SKM-1 (cell line): Measurements from ENCODE around the gene CALHM2.

Experiments
- DNase-seq: peaks from one replicate; lab custom pipeline; 2025; ENCODE audit not compliant: unreplicated experiment; lab: John Stamatoyannopoulos, UW

Gene CALHM2

DNA sequence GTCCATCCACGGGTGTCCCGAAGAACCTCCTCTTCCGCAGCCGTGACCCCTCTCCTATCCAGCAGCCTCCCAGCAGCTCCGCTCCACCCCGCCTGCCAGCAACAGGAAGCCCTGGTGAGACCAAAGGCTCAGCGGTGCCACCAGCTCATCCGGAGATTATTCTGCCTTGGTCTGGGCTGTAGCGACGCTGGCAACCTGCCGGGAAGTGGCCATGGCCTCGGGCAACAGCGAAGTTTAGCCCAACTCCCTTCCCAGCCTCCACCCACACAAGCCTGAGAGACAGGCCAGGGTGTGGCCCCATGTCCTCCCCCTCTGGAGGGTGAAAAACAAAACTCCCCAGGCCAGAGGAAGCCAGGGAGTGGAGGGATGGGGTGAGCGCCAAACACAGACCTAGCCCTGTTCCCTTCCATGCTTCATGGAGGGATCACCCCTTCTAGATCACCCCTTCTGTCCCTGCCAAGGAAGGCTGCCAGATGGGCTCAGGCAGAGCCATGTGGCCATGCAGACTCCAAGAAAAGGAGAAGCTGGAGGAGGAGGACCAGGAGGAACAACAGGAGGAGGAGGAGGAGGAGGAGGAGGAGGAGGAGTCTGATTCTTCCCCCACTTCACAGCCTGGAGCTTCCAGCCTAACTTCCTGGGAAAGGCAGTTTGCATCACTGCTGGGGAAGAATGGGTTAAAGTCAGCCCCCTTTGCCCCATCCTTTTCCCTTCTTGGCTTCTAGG is 918 bp downstream of the CALHM2 start:
- no peak for DNase-seq

DNA sequence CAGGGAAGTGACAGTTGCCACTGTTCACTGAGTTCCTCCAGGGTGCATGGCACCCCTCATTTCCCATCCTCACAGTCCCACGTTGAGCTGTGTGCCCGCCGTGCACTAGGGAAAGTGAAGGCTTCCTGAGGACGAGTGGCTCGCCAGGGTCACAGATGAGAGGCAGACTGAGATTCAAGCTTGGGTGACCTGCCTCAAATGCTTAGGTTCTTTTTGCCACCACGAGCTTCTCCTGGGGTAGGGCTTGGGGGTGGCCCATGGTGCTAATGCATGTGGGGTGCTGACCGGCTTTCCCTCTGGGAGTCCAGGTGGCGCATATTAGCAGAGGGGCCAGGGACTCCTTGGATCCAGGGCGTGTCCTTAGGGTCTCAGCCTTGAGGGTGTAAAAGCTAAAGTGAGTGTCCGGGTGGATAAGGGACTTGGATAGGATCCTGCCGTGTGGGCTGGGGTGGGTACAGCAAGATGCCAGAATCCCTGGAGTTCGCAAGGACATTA is 1.9 kb downstream of the CALHM2 start:
- no peak for DNase-seq

DNA sequence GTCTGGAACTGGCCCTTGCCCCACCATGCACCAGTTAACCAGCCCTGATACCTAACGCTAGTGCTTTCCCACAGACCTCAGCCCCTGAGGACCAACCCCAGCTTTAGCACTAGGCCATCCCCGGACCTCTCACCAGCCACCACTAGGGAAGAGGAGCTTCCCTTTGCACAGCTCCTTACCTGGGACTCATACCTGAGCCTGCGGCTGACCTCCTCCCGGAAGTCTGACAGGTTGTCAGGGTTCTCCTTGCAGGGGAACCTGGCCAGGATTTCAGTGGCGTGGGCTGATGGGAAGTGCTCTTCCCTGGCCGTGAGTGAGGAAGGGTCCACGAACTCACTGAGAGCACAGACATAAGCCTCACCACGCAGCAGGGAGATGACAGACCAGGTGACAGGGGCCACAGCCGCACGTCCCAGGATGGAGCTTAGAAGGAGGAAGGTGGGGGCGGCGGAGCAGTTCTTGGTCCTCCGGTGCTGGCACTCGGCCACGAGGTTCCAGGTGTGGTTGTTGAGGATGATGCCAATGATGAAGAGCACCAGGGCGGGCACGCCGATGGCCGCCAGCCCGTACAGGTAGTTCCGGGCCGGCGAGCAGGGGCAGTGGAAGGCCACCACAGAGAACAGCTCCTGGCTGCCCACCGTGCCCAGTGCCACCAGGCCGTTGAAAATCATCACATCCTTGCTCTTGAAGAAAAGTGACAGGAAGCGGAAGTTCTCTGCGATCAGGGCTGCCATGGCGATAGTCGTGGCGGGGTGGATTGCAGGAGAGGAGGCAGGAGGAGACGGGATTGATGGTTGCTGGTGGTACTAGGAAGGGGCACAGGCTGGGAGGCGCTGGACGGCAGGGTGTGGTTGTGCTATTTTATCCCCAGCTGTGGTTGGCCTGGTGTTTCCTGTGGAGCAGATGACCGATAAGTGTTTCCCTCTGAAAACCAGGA is 2.7 kb downstream of the CALHM2 start:
- no peak for DNase-seq

DNA sequence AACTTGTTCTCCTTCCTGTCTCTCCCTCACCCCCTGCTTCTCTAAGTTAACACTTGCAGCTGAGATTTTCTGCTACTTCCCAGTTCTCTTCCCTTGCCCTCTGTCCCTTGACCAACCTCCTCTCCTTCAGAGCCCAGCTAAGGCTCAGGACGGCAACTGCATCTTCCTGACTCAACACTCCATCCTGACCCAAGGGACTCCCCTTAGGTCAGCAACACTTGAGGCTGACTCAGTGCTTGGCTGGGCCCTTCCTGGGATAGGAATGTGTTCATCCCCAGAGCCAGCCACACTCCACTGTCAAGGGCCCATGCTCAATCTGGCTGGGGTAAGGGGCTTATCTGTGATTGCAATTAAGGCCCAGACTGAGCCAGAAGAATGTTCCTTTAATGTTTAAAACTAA is 3.4 kb downstream of the CALHM2 start:
- DNase-seq: no peak

DNA sequence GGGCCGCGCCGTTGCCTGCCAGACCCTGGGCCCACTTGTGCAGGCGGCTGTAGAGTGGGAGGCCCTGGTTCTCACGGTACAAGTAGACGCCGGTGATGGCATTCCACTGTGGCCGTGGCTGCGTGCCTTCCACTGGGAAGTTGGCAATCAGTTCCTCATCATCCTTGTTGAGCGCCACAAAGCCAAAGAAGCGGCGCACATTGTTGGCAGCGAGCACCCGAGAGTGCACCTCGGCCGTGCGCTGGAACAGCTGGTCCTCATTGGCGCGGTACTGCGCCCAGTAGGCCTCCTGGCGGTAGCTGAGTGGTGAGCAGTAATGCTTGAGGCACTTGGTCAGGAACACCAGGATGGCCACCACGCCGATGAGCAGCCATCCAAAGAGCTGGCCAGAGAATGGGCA is 5.0 kb downstream of the CALHM2 start:
- DNase-seq: no peak

DNA sequence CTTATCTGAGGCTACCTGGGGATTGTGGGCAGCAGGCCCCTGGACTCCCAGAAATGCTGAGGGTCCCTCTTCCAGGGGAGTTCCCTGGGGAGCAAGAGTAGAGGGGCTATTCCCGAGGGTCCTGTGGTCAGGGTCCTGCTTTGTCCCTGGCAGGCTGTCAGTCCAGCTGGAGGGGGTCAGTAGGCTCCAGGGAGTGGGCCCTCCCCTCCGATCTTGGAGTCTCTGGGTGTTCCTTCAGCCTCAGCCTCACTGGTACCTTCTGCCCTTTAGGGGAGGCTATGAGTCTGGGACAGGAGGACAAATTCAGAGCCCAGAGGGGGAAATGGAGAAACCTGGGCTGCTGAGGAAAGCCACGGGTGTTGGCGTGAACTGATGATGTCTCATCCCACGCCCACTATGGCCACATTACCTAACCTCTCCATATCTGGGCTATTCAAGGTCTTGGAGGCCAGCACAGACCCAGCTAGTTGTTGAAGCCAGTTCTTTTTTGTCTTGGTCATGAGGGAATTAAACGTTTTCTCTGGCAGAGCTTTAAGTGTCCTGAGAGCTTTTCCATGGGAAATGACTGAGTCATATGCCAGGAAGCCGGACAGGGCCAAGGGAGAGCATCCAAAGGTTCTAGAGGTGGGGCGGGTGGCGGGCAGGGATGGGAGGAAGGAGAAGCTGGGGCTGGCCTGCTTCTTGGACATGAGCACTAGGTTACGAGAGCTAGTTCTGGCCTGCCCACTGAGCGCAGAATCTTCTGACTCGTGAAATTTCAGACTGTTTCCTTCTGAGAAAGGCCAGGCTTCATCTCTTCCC is 6.2 kb downstream of the CALHM2 start:
- no peak for DNase-seq

DNA sequence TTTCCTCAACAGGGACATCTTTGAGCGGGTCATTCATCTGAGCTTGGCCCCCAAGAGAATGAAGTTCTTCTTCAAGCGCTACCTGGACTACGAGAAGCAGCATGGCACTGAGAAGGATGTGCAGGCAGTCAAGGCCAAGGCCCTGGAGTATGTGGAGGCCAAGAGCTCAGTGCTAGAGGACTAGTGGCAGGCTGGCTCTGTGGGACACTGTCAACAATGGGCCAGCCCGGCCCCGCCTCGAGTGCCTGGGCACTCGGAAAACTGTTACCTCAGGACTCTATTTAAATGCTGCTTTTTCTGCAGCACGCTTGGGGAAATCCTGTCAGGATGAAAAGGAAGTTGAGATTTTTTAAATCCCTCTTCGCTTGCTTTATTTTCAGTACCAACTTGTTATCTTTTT is 6.8 kb downstream of the CALHM2 start:
- no peak for DNase-seq

DNA sequence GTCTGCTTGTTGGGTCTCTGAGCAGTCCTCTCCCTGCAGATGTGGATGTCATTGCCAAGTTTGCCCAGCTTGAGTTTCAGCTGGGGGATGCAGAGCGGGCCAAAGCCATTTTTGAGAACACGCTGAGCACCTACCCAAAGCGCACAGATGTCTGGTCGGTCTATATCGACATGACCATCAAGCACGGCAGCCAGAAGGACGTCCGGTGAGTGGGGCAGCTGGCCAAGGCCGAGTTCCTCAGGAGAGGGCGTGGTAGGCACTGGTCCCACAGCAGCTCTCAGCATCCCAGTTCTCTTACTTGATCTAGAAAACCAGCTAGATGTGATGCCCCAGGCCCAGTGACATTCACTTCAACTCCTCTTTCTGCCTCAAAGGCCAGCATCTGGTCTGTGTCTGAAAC is 7.7 kb downstream of the CALHM2 start:
- DNase-seq: no peak

DNA sequence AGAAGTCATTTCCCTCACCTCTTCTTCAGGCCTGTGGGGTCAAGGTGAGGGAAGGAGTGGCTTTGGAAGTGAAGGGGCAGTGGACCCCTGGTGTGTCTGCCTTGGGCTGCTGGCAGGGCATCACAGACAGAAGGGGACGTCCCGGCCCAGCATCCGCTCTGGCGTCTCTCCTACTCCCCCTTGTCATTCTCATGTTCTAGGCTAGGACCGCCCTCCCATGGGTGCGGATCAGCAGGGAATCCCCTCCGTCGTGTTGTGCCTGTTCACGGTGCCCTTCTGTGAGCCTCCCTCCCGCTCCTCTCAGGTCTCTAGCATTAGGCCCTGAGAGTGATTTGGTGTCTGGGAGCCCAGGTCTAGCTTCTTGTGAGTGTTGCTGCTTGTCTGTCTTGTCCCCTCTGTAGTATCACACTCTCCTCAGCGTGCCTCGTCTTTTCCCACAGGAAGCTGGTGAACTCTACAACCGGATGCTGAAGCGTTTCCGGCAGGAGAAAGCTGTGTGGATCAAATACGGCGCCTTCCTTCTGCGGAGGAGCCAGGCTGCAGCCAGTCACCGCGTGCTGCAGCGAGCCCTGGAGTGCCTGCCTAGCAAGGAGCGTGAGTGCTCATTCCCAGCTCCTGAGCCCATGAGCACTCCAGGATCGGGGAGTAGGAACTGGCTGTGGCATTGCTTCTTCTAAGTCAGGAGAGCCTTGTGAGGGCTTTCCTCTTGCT is 8.5 kb downstream of the CALHM2 start:
- no peak for DNase-seq

DNA sequence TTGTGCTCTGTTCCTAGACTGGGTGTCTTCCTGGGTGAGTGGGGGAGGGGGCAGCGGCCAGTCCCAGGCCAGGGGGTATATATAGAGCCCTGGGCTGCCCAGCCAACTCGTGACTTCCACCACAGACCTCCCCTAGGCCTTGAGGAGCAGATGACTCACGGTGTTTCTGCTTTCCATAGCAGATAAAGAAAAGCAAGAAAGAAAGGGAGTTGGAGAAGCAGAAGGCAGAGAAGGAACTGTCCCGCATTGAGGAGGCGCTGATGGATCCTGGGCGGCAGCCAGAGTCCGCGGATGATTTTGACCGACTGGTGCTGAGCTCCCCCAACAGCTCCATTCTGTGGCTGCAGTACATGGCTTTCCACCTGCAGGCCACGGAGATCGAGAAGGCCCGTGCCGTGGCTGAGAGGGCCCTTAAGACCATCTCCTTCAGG is 10.1 kb downstream of the CALHM2 start:
- no peak for DNase-seq

DNA sequence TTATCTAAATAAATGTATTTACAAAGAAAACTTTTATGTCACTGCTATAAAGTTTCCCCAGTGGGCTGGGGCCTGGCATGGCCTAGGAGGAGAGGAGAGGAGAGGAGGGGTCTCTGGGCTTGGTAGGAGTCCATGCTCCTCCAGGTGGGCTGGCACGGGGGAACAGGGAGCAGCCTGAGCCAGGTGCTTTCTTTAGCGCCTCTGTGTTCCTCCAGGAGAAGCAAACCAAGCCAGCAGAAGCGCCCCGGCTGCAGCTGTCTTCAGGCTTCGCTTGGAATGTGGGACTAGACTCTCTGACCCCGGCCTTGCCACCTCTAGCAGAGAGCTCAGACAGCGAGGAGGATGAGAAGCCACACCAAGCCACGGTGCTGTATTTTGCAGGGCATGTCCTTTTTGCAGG is 10.6 kb downstream of the CALHM2 start:
- no peak for DNase-seq

DNA sequence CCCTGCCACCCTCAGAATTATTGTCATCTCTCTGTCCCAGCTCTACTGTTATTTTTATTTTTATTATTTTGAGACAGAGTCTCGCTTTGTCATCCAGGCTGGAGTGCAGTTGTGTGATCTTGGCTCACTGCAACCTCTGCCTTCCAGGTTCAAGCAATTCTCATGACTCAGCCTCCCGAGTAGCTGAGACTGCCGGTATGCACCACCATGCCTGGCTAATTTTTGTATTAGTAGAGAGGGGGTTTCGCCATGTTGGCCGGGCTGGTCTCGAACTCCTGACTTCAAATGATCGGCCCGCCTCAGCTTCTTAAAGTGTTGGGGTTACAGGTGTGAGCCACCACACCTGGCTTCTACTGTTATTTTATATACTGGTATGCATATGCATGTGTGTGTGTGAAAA is 11.0 kb downstream of the CALHM2 start:
- no peak for DNase-seq

DNA sequence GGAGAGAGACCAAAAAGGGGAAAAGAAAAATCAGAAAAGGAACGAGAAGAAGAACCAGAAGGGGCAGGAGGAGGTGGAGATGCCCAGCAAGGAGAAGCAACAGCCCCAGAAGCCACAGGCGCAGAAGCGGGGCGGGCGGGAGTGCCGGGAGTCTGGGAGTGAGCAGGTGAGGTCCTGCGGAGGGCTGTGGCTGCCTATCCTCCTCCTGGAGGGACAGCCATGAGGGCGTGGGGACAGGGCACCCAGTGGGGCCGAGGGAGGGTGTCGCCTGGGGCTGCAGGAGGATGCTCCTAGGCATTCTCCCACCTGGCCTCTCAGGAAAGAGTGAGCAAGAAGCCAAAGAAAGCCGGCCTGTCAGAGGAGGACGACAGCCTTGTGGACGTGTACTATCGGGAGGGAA is 11.8 kb downstream of the CALHM2 start:
- DNase-seq: no peak

DNA sequence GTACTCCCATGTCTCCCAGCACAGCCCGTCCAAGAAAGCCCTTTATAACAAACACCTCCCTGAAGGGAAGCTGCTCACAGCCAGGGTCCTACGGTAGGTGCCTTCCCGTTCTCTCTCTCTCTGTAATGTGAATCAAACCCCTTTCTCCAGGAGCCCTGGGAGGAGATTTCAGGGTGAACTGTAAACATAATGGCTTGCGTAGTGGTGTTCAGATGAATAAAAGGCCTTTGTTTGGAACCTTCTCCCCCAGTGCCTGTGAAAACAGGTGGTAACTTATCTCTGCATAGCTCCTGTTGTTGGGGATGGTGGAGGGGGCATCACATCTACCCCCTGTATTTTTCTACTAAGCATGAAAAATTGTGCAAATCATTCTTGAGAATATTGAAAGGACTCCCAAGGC is 12.4 kb downstream of the CALHM2 start:
- no peak for DNase-seq

DNA sequence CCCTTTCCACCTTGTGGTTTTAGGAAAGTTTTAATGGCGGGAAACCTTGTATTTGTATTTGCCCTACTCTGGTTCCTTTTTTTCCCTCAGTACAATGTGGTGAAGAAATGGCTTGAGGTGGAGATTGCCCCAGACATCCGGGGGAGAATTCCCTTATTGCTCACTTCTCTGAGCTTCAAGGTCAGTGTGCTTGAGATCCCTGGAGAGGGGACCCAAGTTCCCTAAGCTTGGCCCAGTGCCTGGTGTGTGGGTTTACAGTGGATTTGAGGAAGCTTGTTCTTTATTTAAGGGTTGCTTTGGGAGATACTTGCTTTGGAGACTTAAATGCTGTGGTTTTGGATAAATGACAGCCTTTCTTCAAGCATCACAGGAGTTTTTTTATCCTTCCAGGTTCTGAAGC is 18.3 kb downstream of the CALHM2 start:
- DNase-seq: no peak

DNA sequence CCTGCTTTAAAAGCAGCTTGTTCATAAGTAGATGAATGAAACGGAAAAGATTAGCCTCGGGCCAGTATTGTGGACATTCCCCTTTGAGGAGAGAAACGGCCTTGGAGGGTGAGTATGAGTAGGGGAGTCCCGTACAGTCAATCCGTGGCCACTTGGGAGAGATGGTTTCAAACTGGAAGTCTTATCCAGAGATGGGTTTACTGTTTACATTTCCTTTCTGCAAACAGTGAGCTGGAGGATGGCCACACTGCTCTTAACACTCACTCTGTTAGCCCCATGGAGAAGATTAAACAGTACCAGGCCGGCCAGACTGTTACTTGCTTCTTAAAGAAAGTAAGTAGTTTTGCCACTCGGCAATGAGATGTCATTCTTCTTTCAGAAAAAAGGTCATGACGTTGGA is 20.3 kb downstream of the CALHM2 start:
- DNase-seq: no peak

DNA sequence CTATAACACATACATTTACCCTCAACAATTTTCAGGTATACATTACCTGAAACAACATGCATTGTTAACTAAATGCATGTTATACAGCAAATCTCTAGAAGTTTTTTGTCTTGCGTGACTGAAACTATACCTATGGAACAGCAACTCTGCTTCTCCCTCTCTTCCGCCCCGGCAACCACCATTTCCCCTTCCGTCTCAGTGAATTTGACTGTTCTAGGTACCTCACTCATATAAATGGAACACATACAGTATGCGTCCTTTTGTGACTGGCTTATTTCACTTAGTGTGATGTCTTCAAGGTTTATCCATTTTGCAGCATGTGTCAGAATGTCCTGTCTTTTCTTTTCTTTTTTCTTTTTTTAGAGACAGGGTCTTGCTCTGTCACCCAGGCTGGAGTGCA is 22.5 kb downstream of the CALHM2 start:
- no peak for DNase-seq

DNA sequence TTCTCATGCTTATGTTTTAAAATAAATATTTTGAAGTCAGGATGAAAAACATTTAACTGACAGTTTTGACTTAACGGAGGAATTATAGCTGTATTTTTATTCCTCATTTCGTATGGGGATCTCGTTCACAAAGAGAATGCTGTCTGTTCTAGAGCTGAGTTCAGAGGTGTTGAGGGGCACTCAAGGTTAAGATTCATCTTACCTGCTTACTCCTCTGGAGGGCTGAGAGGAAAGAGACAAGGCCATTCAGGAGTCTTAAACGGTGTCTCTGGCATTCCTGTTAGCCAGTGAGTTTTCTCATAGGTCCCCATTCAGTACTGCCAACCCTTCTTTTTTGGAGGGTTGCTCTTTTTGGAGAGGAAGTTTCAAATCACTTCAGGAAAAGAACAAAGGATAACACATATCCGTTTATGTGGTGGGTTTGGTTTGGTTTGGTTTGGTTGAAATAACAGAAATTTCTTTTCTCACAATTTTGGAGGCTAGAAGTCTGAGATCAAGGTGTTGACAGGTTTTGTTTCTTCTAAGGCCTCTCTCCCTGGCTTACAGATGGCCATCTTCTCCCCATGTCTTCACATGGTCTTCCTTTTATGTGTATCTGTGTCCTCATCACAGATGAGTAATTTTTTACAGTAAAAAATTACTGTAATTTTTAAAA is 23.1 kb downstream of the CALHM2 start:
- no peak for DNase-seq

DNA sequence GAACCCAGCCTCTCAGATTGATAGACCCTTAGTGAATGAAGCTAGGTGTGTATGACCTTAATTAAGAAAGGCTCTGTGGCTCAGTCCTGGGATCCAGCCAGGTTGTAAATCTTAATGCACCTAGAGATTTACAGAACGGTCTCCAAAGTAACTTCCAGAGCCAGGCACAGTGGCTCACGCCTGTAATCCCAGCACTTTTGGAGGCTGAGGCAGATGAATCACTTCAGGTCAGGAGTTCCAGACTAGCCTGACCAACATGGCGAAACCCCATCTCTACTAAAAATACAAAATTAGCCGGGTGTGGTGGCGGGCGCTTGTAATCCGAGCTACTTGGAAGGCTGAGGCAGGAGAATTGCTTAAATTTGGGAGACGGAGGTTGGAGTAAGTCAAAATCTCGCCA is 24.3 kb downstream of the CALHM2 start:
- no peak for DNase-seq

DNA sequence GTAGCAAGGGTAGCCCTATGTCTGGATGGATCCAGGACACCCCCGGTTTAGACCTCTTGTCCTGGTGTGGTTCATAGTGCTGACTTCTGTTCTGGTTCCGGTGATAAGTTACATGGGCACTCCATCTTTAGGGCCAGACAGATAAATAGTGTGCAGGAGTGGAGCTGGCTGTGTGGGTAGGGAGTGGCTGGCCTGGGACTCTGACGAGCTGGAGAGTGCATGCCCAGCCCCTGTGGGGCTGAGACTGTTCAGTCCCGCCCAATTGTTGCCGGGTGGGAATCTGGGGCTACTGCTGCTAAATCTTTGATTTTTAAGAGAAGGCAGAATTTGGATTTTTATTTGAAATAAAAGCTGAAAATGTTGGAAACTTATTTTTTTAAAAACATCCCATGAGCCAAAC is 28.4 kb downstream of the CALHM2 start:
- DNase-seq: no peak
